IPS-18a (cell line): Measurements from ENCODE around the gene SCAPER.
"Not testable (repeated sequence)": the region's sequence is repeated elsewhere in the genome, so short reads cannot be mapped to it uniquely, and the experiment has no call there.

ENCODE experiments used
- H3K27ac ChIP-seq: one replicate; pipeline ENCODE4 v1.5.1; 2013; ENCODE audit warnings: low read length
- H3K27me3 ChIP-seq: one replicate; pipeline ENCODE4 v1.6.1; 2013; ENCODE audit warnings: mild to moderate bottlenecking, low read length; ENCODE audit not compliant: control insufficient read depth, insufficient read depth
- H3K36me3 ChIP-seq: one replicate; pipeline ENCODE4 v1.6.1; 2013; ENCODE audit warnings: low read depth, low read length; ENCODE audit not compliant: control insufficient read depth
- H3K4me1 ChIP-seq: one replicate; pipeline ENCODE4 v1.6.1; 2013; ENCODE audit warnings: low read depth, low read length; ENCODE audit not compliant: control insufficient read depth
- H3K4me3 ChIP-seq: one replicate; pipeline ENCODE4 v1.5.1; 2013; ENCODE audit warnings: low read length
- H3K9ac ChIP-seq: one replicate; pipeline ENCODE4 v1.6.1; 2013; ENCODE audit warnings: mild to moderate bottlenecking, low read length, moderate library complexity
- H3K9me3 ChIP-seq: one replicate; pipeline ENCODE4 v1.6.1; 2013; ENCODE audit warnings: low read depth, low read length; ENCODE audit not compliant: control insufficient read depth

The SCAPER gene

GRCh38 chr15:76704032-76704431, 201.1 kb downstream of the SCAPER start:
- not testable (repeated sequence) for H3K9ac ChIP-seq, H3K4me3 ChIP-seq, H3K9me3 ChIP-seq, H3K4me1 ChIP-seq, H3K36me3 ChIP-seq, H3K27me3 ChIP-seq, H3K27ac ChIP-seq

- Histone ChIP-seq H3K4me3 (no peak overlapping the region), H3K27ac (no peak overlapping the region), H3K36me3 (no peaks in the 10 kb centered on the region), H3K27me3 (no peaks in the 10 kb centered on the region), H3K9me3 (no peaks in the 10 kb centered on the region), H3K9ac (no peak overlapping the region), H3K4me1 (no peaks in the 10 kb centered on the region)
Observed at GRCh38 chr15:76696840-76697239, 208.3 kb downstream of the SCAPER start.

GRCh38 chr15:76692546-76692945, 212.6 kb downstream of the SCAPER start:
- H3K27ac ChIP-seq, H3K9me3 ChIP-seq, H3K36me3 ChIP-seq, H3K27me3 ChIP-seq, H3K9ac ChIP-seq, H3K4me3 ChIP-seq, H3K4me1 ChIP-seq: not testable (repeated sequence)

GRCh38 chr15:76687592-76687991, 217.5 kb downstream of the SCAPER start:
- not testable (repeated sequence) for H3K4me1 ChIP-seq, H3K9ac ChIP-seq, H3K4me3 ChIP-seq, H3K36me3 ChIP-seq, H3K27ac ChIP-seq, H3K27me3 ChIP-seq, H3K9me3 ChIP-seq

- Histone ChIP-seq H3K27ac (no peak overlapping the region), H3K9me3 (no peaks in the 10 kb centered on the region), H3K9ac (no peak overlapping the region), H3K4me3 (no peak overlapping the region), H3K27me3 (no peaks in the 10 kb centered on the region), H3K36me3 (no peaks in the 10 kb centered on the region), H3K4me1 (no peaks in the 10 kb centered on the region)
Observed at GRCh38 chr15:76684002-76684401, 221.1 kb downstream of the SCAPER start.

GRCh38 chr15:76682833-76683232, 222.3 kb downstream of the SCAPER start:
- no peaks in the 10 kb centered on the region for H3K27me3 ChIP-seq
- H3K9me3 ChIP-seq = no peaks in the 10 kb centered on the region
- H3K4me3 ChIP-seq = no peak overlapping the region
- no peaks in the 10 kb centered on the region for H3K4me1 ChIP-seq
- no peak overlapping the region for H3K9ac ChIP-seq
- H3K36me3 ChIP-seq = no peaks in the 10 kb centered on the region
- H3K27ac ChIP-seq = no peak overlapping the region

GRCh38 chr15:76682259-76682658, 222.9 kb downstream of the SCAPER start:
- H3K27ac ChIP-seq = no peak overlapping the region
- H3K4me1 ChIP-seq = no peaks in the 10 kb centered on the region
- H3K36me3 ChIP-seq = no peaks in the 10 kb centered on the region
- no peaks in the 10 kb centered on the region for H3K9me3 ChIP-seq
- H3K4me3 ChIP-seq = no peak overlapping the region
- H3K9ac ChIP-seq = no peak overlapping the region
- H3K27me3 ChIP-seq = no peaks in the 10 kb centered on the region

GRCh38 chr15:76678766-76679165, 226.4 kb downstream of the SCAPER start:
- Histone ChIP-seq H3K27ac (no peak overlapping the region), H3K4me1 (no peaks in the 10 kb centered on the region), H3K9ac (no peak overlapping the region)

GRCh38 chr15:76674883-76675282, 230.3 kb downstream of the SCAPER start:
- Histone ChIP-seq H3K9me3 (no peaks in the 10 kb centered on the region), H3K9ac (no peak overlapping the region), H3K36me3 (no peaks in the 10 kb centered on the region), H3K27me3 (no peaks in the 10 kb centered on the region), H3K4me1 (no peaks in the 10 kb centered on the region), H3K27ac (no peak overlapping the region), H3K4me3 (no peak overlapping the region)

More at GRCh38 chr15:76678766-76679165, 226.4 kb downstream of the SCAPER start:
- no peaks in the 10 kb centered on the region for H3K36me3 ChIP-seq
- H3K4me3 ChIP-seq = no peak overlapping the region
- H3K27me3 ChIP-seq = no peaks in the 10 kb centered on the region
- no peaks in the 10 kb centered on the region for H3K9me3 ChIP-seq

- Histone ChIP-seq H3K9ac (no peak overlapping the region), H3K4me1 (no peaks in the 10 kb centered on the region), H3K4me3 (no peak overlapping the region), H3K9me3 (no peaks in the 10 kb centered on the region), H3K27me3 (no peaks in the 10 kb centered on the region), H3K36me3 (no peaks in the 10 kb centered on the region), H3K27ac (no peak overlapping the region)
Observed at GRCh38 chr15:76669521-76670207, 235.5 kb downstream of the SCAPER start.

GRCh38 chr15:76668900-76669299, 236.2 kb downstream of the SCAPER start:
- H3K4me1 ChIP-seq = no peaks in the 10 kb centered on the region
- no peak overlapping the region for H3K27ac ChIP-seq
- no peaks in the 10 kb centered on the region for H3K9me3 ChIP-seq

GRCh38 chr15:76667943-76668715, 237.0 kb downstream of the SCAPER start:
- H3K9ac ChIP-seq = no peak overlapping the region
- no peaks in the 10 kb centered on the region for H3K4me1 ChIP-seq
- H3K9me3 ChIP-seq = no peaks in the 10 kb centered on the region
- H3K36me3 ChIP-seq = no peaks in the 10 kb centered on the region
- H3K27ac ChIP-seq = no peak overlapping the region
- H3K27me3 ChIP-seq = no peaks in the 10 kb centered on the region
- no peak overlapping the region for H3K4me3 ChIP-seq

More at GRCh38 chr15:76668900-76669299, 236.2 kb downstream of the SCAPER start:
- no peaks in the 10 kb centered on the region for H3K36me3 ChIP-seq
- H3K9ac ChIP-seq = no peak overlapping the region
- no peak overlapping the region for H3K4me3 ChIP-seq
- H3K27me3 ChIP-seq = no peaks in the 10 kb centered on the region
